ENCODE results near the gene AKT3. TPM values are rescaled to one million over a fixed set of nuclear protein-coding genes. Genes with fewer than 3 reads are reported as not detected.

The AKT3 gene
- total RNA-seq (2022), result 31.9 and 35.0 TPM in 2 replicates
- Bru-seq, nascent RNA, result percentile 74 among the genes with signal in this experiment
- percentile 66 among the genes with signal in this experiment for BruChase-seq, experiment 1, labeled RNA remaining after a 6-hour chase
- percentile 71 among the genes with signal in this experiment for BruChase-seq, experiment 2, labeled RNA remaining after a 2-hour chase
- long read RNA-seq, full-length matches to known transcripts, result 2 of 13 reads
- long read RNA-seq, partial matches to known transcripts, result 1 of 13 reads
- long read RNA-seq, other reads (novel, unspliced or antisense), result 10 of 13 reads

DNA sequence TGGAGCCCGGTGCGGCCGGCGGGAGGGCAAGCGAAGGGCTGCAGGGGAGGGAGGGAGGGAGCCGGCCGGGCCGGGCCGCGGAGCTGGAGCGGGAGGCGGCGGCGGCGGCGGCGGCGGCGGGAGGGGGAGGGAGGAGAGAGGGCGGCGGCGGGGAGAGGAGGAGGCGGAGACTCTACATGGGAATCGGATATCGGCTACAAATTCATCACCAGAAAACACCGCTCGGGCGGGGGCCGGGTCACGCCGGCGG lies at the start of gene AKT3:
AKT3 (minus strand) TSS at position 42 of the 250 bp plus-strand sequence. CDS start 7,073 bp downstream, outside the sequence.
- no TSS peak for BruUV-seq (replicated peaks)
- intact Hi-C loops (cut with micrococcal nuclease), result loop anchor here (1.0 to 5.0 kb wide), 5 partner anchors 74 to 508 kb away; no protein-coding TSS in a partner anchor
- peaks cover 20% of the 10 kb centered on the region for H3K4me1 Mint-ChIP-seq (ENCODE audit: insufficient read depth, unreplicated experiment)
- POLR2A ChIA-PET, result interaction anchor here (1.0 to 4.0 kb wide), 5 partner anchors 51 to 389 kb away, joined by 3 to 34 read pairs (median 4); no protein-coding TSS in a partner anchor
- DNase-seq (ENCODE audit: unreplicated experiment), result peak; percentile 93
- peaks cover 60% of the 10 kb centered on the region for H3K27me3 Mint-ChIP-seq (ENCODE audit: insufficient read depth, unreplicated experiment)
- TF ChIP-seq, protein P1, sequence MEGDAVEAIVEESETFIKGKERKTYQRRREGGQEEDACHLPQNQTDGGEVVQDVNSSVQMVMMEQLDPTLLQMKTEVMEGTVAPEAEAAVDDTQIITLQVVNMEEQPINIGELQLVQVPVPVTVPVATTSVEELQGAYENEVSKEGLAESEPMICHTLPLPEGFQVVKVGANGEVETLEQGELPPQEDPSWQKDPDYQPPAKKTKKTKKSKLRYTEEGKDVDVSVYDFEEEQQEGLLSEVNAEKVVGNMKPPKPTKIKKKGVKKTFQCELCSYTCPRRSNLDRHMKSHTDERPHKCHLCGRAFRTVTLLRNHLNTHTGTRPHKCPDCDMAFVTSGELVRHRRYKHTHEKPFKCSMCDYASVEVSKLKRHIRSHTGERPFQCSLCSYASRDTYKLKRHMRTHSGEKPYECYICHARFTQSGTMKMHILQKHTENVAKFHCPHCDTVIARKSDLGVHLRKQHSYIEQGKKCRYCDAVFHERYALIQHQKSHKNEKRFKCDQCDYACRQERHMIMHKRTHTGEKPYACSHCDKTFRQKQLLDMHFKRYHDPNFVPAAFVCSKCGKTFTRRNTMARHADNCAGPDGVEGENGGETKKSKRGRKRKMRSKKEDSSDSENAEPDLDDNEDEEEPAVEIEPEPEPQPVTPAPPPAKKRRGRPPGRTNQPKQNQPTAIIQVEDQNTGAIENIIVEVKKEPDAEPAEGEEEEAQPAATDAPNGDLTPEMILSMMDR (IDR thresholded peaks at IDR 0.05; ENCODE audit: unreplicated experiment), result no peak
- peak within 1 kb of the TSS; percentile 77 for H3K27ac Mint-ChIP-seq (ENCODE audit: low read depth, unreplicated experiment)
- H3K4me3 Mint-ChIP-seq (ENCODE audit: unreplicated experiment), result peak within 1 kb of the TSS; percentile 88
- H3K36me3 Mint-ChIP-seq (ENCODE audit: insufficient read depth, unreplicated experiment), result no peaks in the 10 kb centered on the region
- CTCF ChIA-PET, result no interaction called here
- no peaks in the 10 kb centered on the region for H3K9me3 Mint-ChIP-seq (ENCODE audit: unreplicated experiment)

DNA sequence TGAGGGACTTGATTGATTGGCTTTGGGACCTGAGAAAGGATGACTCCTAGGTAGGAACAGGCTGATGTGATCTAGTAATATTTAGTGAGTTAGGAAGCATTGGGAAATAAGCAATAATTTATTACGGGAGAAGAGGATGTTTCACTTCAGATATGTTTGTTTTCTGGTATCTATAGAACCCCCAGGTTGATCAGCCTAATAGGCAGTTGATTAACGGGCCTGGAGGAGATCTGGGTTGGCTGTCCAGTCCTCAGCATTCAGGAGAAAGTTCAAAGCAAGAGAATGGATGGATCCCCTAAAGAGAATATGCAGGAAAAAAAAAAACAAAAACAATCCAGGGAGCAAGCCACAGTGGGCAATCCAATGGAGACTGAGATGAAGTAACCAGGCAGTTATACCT lies 48.2 kb upstream of the AKT3 start:
- H3K36me3 Mint-ChIP-seq (ENCODE audit: insufficient read depth, unreplicated experiment), result no peaks in the 10 kb centered on the region
- H3K27ac Mint-ChIP-seq (ENCODE audit: low read depth, unreplicated experiment), result no peak overlapping the region
- H3K4me1 Mint-ChIP-seq (ENCODE audit: insufficient read depth, unreplicated experiment), result no peaks in the 10 kb centered on the region
- H3K27me3 Mint-ChIP-seq (ENCODE audit: insufficient read depth, unreplicated experiment), result peaks cover 34% of the 10 kb centered on the region
- ChIA-PET CTCF (interaction anchor here (0.8 kb wide), 1 partner anchor 26 kb away, joined by 4 read pairs; no protein-coding TSS in a partner anchor), POLR2A (no interaction called here)
- no peaks in the 10 kb centered on the region for H3K9me3 Mint-ChIP-seq (ENCODE audit: unreplicated experiment)
- no TSS peak for BruUV-seq (replicated peaks)
- DNase-seq (ENCODE audit: unreplicated experiment), result no peak
- intact Hi-C loops (cut with micrococcal nuclease), result no loop called here
- no peak overlapping the region for H3K4me3 Mint-ChIP-seq (ENCODE audit: unreplicated experiment)
- TF ChIP-seq, protein P1 (IDR thresholded peaks at IDR 0.05; ENCODE audit: unreplicated experiment), result no peak

- DNase-seq (ENCODE audit: unreplicated experiment), result no peak
- H3K27me3 Mint-ChIP-seq (ENCODE audit: insufficient read depth, unreplicated experiment), result peaks cover 20% of the 10 kb centered on the region
- no peaks in the 10 kb centered on the region for H3K9me3 Mint-ChIP-seq (ENCODE audit: unreplicated experiment)
- no peak overlapping the region for H3K27ac Mint-ChIP-seq (ENCODE audit: low read depth, unreplicated experiment)
- TF ChIP-seq, protein P1 (IDR thresholded peaks at IDR 0.05; ENCODE audit: unreplicated experiment), result no peak
- ChIA-PET CTCF (interaction anchor here (1.0 to 3.1 kb wide), 2 partner anchors 11 to 23 kb away, joined by 3 to 13 read pairs; no protein-coding TSS in a partner anchor), POLR2A (interaction anchor here (0.9 kb wide), 1 partner anchor 74 kb away, joined by 5 read pairs; no protein-coding TSS in a partner anchor)
- H3K4me1 Mint-ChIP-seq (ENCODE audit: insufficient read depth, unreplicated experiment), result no peaks in the 10 kb centered on the region
- no peaks in the 10 kb centered on the region for H3K36me3 Mint-ChIP-seq (ENCODE audit: insufficient read depth, unreplicated experiment)
- intact Hi-C loops (cut with micrococcal nuclease), result no loop called here
- no peak overlapping the region for H3K4me3 Mint-ChIP-seq (ENCODE audit: unreplicated experiment)
- no TSS peak for BruUV-seq (replicated peaks)
Measured at GRCh38 chr1:243896313-243896712, 46.3 kb upstream of the AKT3 start.

DNA sequence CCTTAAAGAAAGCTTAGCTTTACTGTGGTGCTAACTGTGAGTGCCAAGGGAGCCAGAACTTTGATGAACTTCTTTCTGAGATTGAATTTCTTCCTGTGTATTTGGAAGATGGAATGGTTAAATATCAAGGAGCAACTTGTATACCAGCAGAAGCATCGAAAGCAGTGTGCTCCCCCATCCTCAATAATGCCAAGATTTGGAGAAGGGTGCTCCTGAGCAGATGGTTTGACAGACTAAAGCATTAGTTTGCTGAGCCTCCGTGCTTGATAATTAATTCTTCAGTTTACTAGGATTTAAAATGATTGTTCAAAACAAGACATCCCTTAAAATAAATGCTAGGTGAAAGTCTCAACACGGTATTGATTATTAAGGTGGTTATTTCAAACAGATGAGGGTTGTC lies 42.4 kb upstream of the AKT3 start:
- Mint-ChIP-seq H3K4me3 (ENCODE audit: unreplicated experiment) (no peak overlapping the region), H3K27me3 (ENCODE audit: insufficient read depth, unreplicated experiment) (peaks cover 20% of the 10 kb centered on the region), H3K27ac (ENCODE audit: low read depth, unreplicated experiment) (no peak overlapping the region), H3K36me3 (ENCODE audit: insufficient read depth, unreplicated experiment) (no peaks in the 10 kb centered on the region), H3K9me3 (ENCODE audit: unreplicated experiment) (no peaks in the 10 kb centered on the region), H3K4me1 (ENCODE audit: insufficient read depth, unreplicated experiment) (peaks cover 10% of the 10 kb centered on the region)
- CTCF ChIA-PET, result interaction anchor here (1.4 kb wide), 1 partner anchor 8 kb away, joined by 4 read pairs; no protein-coding TSS in a partner anchor
- intact Hi-C loops (cut with micrococcal nuclease), result no loop called here
- POLR2A ChIA-PET, result no interaction called here
- TF ChIP-seq, protein P1 (IDR thresholded peaks at IDR 0.05; ENCODE audit: unreplicated experiment), result no peak
- no peak for DNase-seq (ENCODE audit: unreplicated experiment)
- BruUV-seq (replicated peaks), result no TSS peak

Data from MCF 10A (cell line).